ENCODE results near the gene MPDZ.

DNA sequence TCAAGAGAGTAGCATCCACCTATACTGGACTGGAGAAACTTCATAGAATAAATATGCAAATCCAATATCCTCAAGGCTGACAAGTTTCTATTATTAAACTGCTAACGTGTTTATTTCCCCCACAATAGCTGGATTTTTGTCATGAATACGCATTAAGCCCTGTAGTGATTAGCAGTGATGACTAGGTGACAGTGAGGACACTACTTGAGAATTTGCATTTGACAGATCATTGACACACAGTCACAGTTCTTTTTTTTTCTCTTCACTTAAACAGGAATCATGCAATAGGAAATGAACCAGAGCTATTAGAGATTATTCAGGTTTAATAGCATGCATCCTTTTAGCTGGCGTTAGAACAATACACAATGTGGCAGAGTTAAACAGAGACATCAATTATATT, 35.3 kb downstream of the MPDZ start:
- TF ChIP-seq CTCF (IDR thresholded peaks at IDR 0.05) (no peak), POLR2A (IDR thresholded peaks at IDR 0.05) (no peak)
